VCaP (cell line): ENCODE results near the gene RIMS3.

Experiments
- H3K27ac ChIP-seq: fragments of 450-650 bp; 2 replicates; pipeline ENCODE4 v1.5.1; 2017
- CTCF ChIP-seq: fragments of 450-650 bp; conservative IDR thresholded peaks from 2 replicates; pipeline ENCODE4 v1.5.1; 2017; ENCODE audit warnings: mild to moderate bottlenecking, moderate library complexity

RIMS3 gene

DNA sequence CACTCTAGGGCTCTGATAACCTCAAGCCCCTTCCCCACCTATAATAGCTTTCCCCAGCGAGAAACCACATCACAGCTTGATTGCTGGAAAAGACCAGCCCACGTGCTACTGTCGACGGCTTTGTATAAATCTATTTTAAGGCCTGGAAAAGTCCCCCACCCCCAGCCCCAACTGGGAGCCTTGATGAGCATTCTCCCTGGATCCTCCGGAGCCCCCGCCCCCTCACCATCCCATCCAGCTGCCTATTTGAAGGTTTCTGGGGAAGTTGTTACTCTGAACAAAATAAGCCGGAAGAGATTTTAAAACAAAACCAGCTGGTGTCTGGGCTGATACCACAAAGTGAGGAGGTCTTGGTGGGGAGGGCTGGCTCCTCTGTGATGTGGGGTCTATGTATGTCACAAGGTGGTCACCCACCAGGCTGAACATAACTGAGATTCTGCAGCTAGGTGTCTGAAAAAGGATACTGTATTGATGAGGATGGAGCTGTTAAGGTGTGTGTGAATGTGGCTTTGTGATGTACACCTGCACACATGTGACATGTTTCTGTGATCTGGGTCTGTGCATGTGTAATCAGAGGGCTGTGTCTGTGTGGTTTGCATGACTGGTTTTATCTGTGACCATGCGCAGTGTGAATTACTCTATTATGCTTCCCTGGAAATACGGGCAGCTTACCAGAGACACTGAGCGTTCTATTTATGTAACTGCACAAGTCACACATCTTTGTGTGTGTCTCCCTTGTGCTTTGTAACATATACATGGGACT is 25.0 kb downstream of the RIMS3 start:
- no peak for TF ChIP-seq CTCF

DNA sequence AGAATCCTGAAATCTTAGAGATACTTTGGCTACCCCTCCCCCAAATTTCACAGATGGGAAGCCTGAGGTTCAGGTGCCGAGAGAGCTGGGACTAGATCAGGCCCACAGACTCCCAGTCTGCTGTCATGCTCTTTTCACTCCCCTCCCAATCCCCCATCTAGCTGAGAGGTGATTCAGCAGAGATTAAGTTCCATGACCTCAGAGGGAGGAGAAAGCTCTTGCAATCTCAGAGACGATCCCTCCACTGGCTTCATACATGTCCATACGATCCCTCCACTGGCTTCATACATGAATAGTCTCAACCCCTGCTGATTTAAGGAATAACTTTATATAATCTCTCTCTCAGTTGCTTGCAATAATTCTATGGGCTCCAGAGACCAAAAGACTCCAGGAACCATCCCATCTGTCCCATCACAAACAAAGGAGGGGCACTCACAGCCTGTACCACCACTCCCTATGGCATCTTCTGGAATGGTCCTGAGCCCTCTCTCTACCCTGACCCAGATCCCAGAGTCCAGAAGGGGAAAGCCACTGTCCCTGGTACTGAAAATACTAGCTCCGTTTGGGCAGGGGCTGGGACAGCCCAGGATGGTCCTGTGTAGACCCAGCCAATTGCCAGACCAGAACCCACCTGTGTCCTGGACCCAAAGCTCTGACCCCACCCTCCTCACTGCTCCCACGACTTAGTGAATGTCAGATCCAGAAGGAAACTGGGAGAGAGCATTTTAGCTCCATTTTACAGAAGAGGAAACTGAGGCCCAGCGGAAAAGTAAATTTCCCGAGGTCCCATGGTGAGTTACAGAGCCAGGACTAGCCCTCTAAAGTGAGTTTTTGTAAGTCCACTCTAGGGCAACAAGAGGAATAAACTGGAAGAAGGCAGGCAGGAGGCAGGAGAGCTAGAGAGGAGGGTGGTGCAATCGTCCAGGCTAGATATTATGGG is 27.1 kb downstream of the RIMS3 start:
- H3K27ac ChIP-seq, result no peak overlapping the region
- TF ChIP-seq CTCF, result no peak

More for the DNA sequence above, 25.0 kb downstream of the RIMS3 start:
- H3K27ac ChIP-seq, result no peak overlapping the region

DNA sequence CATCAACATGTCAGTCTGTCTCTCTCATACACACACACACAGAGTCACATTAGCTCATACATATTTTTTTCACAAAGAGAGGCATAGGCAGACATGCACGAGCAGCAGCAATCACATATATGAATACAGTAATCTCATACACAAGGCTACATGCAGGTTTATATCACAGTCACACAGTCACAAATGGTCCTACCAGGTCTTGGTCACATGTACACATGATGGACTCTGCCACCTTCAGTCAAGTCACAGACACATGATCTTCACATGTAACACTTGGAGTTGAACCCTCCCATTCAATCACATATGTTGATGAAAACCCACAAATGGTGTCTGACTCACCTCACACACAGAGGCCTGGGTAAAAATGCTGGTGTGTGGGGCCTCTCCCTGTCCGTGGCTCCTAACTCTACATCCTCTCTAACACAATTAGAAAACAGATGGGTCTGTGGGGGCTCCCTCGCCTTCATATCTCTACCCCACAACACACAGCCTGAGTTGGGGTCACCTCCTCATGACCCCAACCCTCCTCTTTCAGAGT is 27.9 kb downstream of the RIMS3 start:
- TF ChIP-seq CTCF, result no peak
- no peak overlapping the region for H3K27ac ChIP-seq

DNA sequence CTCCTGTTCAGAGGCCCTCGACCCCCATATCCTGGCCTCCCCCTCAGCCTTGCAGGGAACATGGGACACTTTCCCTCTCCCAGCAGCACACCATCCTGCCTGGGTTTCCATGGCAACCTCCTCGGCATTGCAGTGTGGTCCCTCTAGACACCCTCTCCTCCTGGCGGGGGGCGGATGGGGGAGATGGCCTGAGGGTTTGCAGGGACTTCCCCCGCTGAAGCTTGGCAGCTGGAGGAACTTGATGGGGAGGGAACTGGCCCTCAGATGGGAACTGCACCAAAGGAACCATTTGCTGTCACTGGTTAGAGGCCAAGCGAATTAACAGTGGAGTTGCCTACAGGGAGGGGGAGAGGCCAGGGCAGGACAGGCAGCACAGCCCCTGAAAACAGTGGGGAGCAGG is 28.7 kb downstream of the RIMS3 start:
- no peak overlapping the region for H3K27ac ChIP-seq
- TF ChIP-seq CTCF, result no peak

GRCh38 chr1:40635763-40636500 is 29.6 kb downstream of the RIMS3 start:
- TF ChIP-seq CTCF, result no peak
- no peak overlapping the region for H3K27ac ChIP-seq

DNA sequence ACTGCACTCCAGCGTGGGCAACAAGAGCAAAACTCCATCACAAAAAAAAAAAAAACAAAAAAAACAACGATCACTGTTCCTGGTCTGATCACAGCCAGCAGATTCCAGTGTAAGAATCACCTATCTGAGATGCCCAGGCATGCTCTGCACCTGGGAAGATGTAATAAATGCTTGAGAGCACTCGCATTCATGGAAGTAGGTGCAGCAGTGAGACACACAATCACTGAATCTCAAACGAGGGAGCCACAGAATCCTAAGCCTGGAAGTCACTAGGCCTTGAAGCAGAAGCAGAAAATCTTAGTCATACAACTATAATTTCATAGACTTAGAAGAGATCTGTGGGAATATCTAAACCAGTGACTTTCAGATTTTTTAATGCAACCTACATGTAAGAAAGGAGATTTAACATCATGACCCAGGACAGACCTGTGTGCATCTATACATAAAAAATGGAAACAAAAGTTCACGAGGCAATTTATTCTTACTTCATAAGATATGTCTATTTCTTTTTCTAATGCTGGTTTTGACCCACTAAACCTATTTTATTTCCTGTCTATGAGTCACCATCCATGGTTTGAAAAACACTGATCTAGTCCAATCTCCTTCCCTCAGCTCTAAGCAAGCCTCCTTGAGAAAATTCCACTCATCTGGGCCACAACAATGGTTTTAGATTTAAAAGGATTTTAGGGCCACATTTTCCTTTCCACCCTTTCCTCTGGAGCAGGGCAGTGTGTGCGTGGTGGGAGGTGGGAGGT is 30.4 kb downstream of the RIMS3 start:
- H3K27ac ChIP-seq, result no peak overlapping the region
- TF ChIP-seq CTCF, result no peak
